Liver (tissue), 9 donors: ENCODE results near the gene BAK1. TPM values are rescaled to one million over a fixed set of nuclear protein-coding genes. Genes with fewer than 3 reads are reported as not detected.
"Not testable (repeated sequence)": the region's sequence is repeated elsewhere in the genome, so short reads cannot be mapped to it uniquely, and the experiment has no call there.

ENCODE experiments used
- DNase-seq: peaks from one replicate; pipeline ENCODE4 v3.0.0-alpha.2; 2017; ENCODE audit warnings: low spot score
- H3K27ac ChIP-seq, 2 donors: one replicate each; pipeline ENCODE4 v1.7.0; 2013; ENCODE audit warnings: inconsistent platforms in 2 of 2, low read length in 2 of 2, control low read depth in 1 of 2, low read depth in 1 of 2, mild to moderate bottlenecking in 1 of 2
- H3K27me3 ChIP-seq, 4 donors: one replicate each; pipeline versions ENCODE4 v1.6.1 to v1.7.0; 2013; ENCODE audit warnings: low read length in 3 of 4, inconsistent platforms in 1 of 4, mild to moderate bottlenecking in 1 of 4, moderate library complexity in 1 of 4; ENCODE audit not compliant: control insufficient read depth in 4 of 4, insufficient read depth in 4 of 4
- H3K36me3 ChIP-seq, 4 donors: one replicate each; pipeline versions ENCODE4 v1.6.1 to v1.7.0; 2013; ENCODE audit warnings: low read length in 3 of 4, mild to moderate bottlenecking in 3 of 4, low read depth in 1 of 4, moderate library complexity in 1 of 4; ENCODE audit not compliant: control insufficient read depth in 4 of 4, insufficient read depth in 3 of 4
- H3K4me1 ChIP-seq, 4 donors: one replicate each; pipeline versions ENCODE4 v1.6.1 to v1.7.0; 2013; ENCODE audit warnings: low read length in 3 of 4, mild to moderate bottlenecking in 3 of 4, moderate library complexity in 1 of 4; ENCODE audit not compliant: control insufficient read depth in 4 of 4, insufficient read depth in 4 of 4
- H3K4me3 ChIP-seq, 3 donors: one replicate each; pipeline versions ENCODE4 v1.6.1 to v1.7.0; 2013; ENCODE audit warnings: low read length in 3 of 3, control low read depth in 1 of 3, low read depth in 1 of 3, mild to moderate bottlenecking in 1 of 3
- H3K9ac ChIP-seq, 2 donors: one replicate each; pipeline ENCODE4 v1.7.0; 2013; ENCODE audit warnings: low read length in 2 of 2, mild to moderate bottlenecking in 2 of 2, moderate library complexity in 2 of 2, control low read depth in 1 of 2, low read depth in 1 of 2
- H3K9me3 ChIP-seq, 4 donors: one replicate each; pipeline versions ENCODE4 v1.6.1 to v1.7.0; 2013; ENCODE audit warnings: low read length in 3 of 4; ENCODE audit not compliant: control insufficient read depth in 4 of 4
- ATF3 ChIP-seq: IDR thresholded peaks from 2 replicates; pipeline ENCODE4 v1.6.1; 2016; ENCODE audit warnings: antibody characterized with exemption
- EGR1 ChIP-seq, 2 donors: IDR thresholded peaks; 2 replicates each; pipeline ENCODE4 v1.6.1; 2016 to 2018; ENCODE audit warnings: antibody characterized with exemption in 2 of 2, low read depth in 2 of 2
- FOXA1 ChIP-seq: IDR thresholded peaks from 2 replicates; pipeline ENCODE4 v1.6.1; 2016; ENCODE audit warnings: antibody characterized with exemption
- FOXA2 ChIP-seq: IDR thresholded peaks from 2 replicates; pipeline ENCODE4 v1.6.1; 2016; ENCODE audit warnings: antibody characterized with exemption
- GABPA ChIP-seq, 2 donors: IDR thresholded peaks in 1 of 2; conservative IDR thresholded peaks in 1 of 2; 2 replicates each; pipeline ENCODE4 v1.6.1; 2016; ENCODE audit warnings: antibody characterized with exemption in 2 of 2, mild to moderate bottlenecking in 1 of 2, moderate library complexity in 1 of 2
- HNF4A ChIP-seq, 2 donors: conservative IDR thresholded peaks; 2 replicates each; pipeline ENCODE4 v1.6.1; 2016; ENCODE audit warnings: antibody characterized with exemption in 2 of 2, mild to moderate bottlenecking in 2 of 2
- HNF4G ChIP-seq: IDR thresholded peaks from 2 replicates; pipeline ENCODE4 v1.6.1; 2016; ENCODE audit warnings: antibody characterized with exemption
- JUND ChIP-seq, 2 donors: IDR thresholded peaks; 2 replicates each; pipeline ENCODE4 v1.6.1; 2016; ENCODE audit warnings: antibody characterized with exemption in 2 of 2
- NR2F2 ChIP-seq: IDR thresholded peaks from 2 replicates; pipeline ENCODE4 v1.6.1; 2016; ENCODE audit warnings: antibody characterized with exemption
- RAD21 ChIP-seq, 2 donors: IDR thresholded peaks; 2 replicates each; pipeline ENCODE4 v1.6.1; 2016; ENCODE audit warnings: antibody characterized with exemption in 2 of 2, mild to moderate bottlenecking in 2 of 2
- RXRA ChIP-seq, 2 donors: IDR thresholded peaks; 2 replicates each; pipeline ENCODE4 v1.6.1; 2017 to 2018; ENCODE audit warnings: antibody characterized with exemption in 2 of 2, mild to moderate bottlenecking in 1 of 2
- SP1 ChIP-seq: IDR thresholded peaks from 2 replicates; pipeline ENCODE4 v1.6.1; 2018; ENCODE audit warnings: antibody characterized with exemption, mild to moderate bottlenecking
- TAF1 ChIP-seq: conservative IDR thresholded peaks from 2 replicates; pipeline ENCODE4 v1.6.1; 2016; ENCODE audit warnings: antibody characterized with exemption, mild to moderate bottlenecking
- YY1 ChIP-seq: IDR thresholded peaks from 2 replicates; pipeline ENCODE4 v1.6.1; 2016; ENCODE audit warnings: antibody characterized with exemption, mild to moderate bottlenecking
- WGBS: extraction: QIAGEN DNeasy Blood & Tissue Kit; methylation state at CpG from one replicate; pipeline ENCODE4 v1.1.7; 2013; 5-methylcytosine and 5-hydroxymethylcytosine counted together
- polyA plus RNA-seq, 2 donors: library from polyadenylated mRNA; stranded (reverse) in 1 of 2; unstranded in 1 of 2; fragments of 200-250 nt in 1 of 2; fragments of >200 nt in 1 of 2; fragmentation: Nextera tagmentation in 1 of 2; extraction: Ambion mirVana in 1 of 2; gene quantifications; one replicate each; pipeline versions ENCODE4 v1.2.1 to v1.2.3, GENCODE V29; 2013 to 2015
- total RNA-seq, 2 donors: library from RNA; depleted of rRNA; stranded (reverse); fragments of >200 nt; gene quantifications; one replicate each; pipeline ENCODE4 v1.2.3, GENCODE V29; 2014
- TF ChIP-seq, protein P1 (sequence below): IDR thresholded peaks from 2 replicates; pipeline ENCODE4 v1.6.1; 2016; ENCODE audit warnings: antibody characterized with exemption
- TF ChIP-seq, protein P2 (sequence below): fragments of 150-350 bp; IDR thresholded peaks from 2 replicates; pipeline ENCODE4 v1.5.1; 2017; ENCODE audit warnings: improper control_type of control experiment, low read depth, low read length; ENCODE audit not compliant: missing input control
- TF ChIP-seq, protein P3 (sequence below): IDR thresholded peaks from 2 replicates; pipeline ENCODE4 v1.6.1; 2016; ENCODE audit warnings: antibody characterized with exemption
- TF ChIP-seq, protein P4 (sequence below): IDR thresholded peaks from 2 replicates; pipeline ENCODE4 v1.6.1; 2016; ENCODE audit warnings: antibody characterized with exemption, mild to moderate bottlenecking
- donor health status: healthy.
- donor health status: healthy.
- donor health status: healthy.
- donor health status: healthy.
- donor health status: healthy.

Gene BAK1
- total and polyA plus RNA-seq, 4 donors = 2.4 to 8.7 (median 5.3) TPM

- H3K27ac ChIP-seq = no peak overlapping the region
Measured at GRCh38 chr6:33558801-33559200, 21.3 kb downstream of the BAK1 start.

GRCh38 chr6:33557376-33557775 is 22.7 kb downstream of the BAK1 start:
- H3K27me3 ChIP-seq = no peaks in the 10 kb centered on the region
- no peak overlapping the region for H3K27ac ChIP-seq
- no peak overlapping the region for H3K4me3 ChIP-seq
- H3K4me1 ChIP-seq = no peaks in the 10 kb centered on the region
- TF ChIP-seq TAF1 (no peak), RXRA (IDR thresholded peaks at IDR 0.05) (no peak), SP1 (no peak), GABPA (IDR thresholded peaks at IDR 0.05 in 1 of 2, conservative IDR thresholded peaks at IDR 0.05 in 1 of 2) (no peak), NR2F2 (no peak), ATF3 (no peak), JUND (IDR thresholded peaks at IDR 0.05) (no peak), HNF4G (no peak), HNF4A (conservative IDR thresholded peaks at IDR 0.05) (no peak), FOXA2 (no peak), YY1 (no peak), RAD21 (IDR thresholded peaks at IDR 0.05) (no peak), FOXA1 (no peak), EGR1 (IDR thresholded peaks at IDR 0.05; ENCODE audit: low read depth in 2 of 2) (no peak)
- TF ChIP-seq, protein P1, sequence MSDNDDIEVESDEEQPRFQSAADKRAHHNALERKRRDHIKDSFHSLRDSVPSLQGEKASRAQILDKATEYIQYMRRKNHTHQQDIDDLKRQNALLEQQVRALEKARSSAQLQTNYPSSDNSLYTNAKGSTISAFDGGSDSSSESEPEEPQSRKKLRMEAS = no peak
- TF ChIP-seq, protein P2, sequence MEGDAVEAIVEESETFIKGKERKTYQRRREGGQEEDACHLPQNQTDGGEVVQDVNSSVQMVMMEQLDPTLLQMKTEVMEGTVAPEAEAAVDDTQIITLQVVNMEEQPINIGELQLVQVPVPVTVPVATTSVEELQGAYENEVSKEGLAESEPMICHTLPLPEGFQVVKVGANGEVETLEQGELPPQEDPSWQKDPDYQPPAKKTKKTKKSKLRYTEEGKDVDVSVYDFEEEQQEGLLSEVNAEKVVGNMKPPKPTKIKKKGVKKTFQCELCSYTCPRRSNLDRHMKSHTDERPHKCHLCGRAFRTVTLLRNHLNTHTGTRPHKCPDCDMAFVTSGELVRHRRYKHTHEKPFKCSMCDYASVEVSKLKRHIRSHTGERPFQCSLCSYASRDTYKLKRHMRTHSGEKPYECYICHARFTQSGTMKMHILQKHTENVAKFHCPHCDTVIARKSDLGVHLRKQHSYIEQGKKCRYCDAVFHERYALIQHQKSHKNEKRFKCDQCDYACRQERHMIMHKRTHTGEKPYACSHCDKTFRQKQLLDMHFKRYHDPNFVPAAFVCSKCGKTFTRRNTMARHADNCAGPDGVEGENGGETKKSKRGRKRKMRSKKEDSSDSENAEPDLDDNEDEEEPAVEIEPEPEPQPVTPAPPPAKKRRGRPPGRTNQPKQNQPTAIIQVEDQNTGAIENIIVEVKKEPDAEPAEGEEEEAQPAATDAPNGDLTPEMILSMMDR = no peak
- TF ChIP-seq, protein P3, sequence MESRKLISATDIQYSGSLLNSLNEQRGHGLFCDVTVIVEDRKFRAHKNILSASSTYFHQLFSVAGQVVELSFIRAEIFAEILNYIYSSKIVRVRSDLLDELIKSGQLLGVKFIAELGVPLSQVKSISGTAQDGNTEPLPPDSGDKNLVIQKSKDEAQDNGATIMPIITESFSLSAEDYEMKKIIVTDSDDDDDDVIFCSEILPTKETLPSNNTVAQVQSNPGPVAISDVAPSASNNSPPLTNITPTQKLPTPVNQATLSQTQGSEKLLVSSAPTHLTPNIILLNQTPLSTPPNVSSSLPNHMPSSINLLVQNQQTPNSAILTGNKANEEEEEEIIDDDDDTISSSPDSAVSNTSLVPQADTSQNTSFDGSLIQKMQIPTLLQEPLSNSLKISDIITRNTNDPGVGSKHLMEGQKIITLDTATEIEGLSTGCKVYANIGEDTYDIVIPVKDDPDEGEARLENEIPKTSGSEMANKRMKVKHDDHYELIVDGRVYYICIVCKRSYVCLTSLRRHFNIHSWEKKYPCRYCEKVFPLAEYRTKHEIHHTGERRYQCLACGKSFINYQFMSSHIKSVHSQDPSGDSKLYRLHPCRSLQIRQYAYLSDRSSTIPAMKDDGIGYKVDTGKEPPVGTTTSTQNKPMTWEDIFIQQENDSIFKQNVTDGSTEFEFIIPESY = no peak
- TF ChIP-seq, protein P4, sequence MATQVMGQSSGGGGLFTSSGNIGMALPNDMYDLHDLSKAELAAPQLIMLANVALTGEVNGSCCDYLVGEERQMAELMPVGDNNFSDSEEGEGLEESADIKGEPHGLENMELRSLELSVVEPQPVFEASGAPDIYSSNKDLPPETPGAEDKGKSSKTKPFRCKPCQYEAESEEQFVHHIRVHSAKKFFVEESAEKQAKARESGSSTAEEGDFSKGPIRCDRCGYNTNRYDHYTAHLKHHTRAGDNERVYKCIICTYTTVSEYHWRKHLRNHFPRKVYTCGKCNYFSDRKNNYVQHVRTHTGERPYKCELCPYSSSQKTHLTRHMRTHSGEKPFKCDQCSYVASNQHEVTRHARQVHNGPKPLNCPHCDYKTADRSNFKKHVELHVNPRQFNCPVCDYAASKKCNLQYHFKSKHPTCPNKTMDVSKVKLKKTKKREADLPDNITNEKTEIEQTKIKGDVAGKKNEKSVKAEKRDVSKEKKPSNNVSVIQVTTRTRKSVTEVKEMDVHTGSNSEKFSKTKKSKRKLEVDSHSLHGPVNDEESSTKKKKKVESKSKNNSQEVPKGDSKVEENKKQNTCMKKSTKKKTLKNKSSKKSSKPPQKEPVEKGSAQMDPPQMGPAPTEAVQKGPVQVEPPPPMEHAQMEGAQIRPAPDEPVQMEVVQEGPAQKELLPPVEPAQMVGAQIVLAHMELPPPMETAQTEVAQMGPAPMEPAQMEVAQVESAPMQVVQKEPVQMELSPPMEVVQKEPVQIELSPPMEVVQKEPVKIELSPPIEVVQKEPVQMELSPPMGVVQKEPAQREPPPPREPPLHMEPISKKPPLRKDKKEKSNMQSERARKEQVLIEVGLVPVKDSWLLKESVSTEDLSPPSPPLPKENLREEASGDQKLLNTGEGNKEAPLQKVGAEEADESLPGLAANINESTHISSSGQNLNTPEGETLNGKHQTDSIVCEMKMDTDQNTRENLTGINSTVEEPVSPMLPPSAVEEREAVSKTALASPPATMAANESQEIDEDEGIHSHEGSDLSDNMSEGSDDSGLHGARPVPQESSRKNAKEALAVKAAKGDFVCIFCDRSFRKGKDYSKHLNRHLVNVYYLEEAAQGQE = no peak
- no peaks in the 10 kb centered on the region for H3K36me3 ChIP-seq
- DNase-seq = no peak
- no peak overlapping the region for H3K9ac ChIP-seq
- WGBS = 95% methylated on average over 4 of the region's 4 CpGs
- no peaks in the 10 kb centered on the region for H3K9me3 ChIP-seq

More at GRCh38 chr6:33558801-33559200, 21.3 kb downstream of the BAK1 start:
- Histone ChIP-seq H3K4me1 (no peaks in the 10 kb centered on the region), H3K27me3 (no peaks in the 10 kb centered on the region), H3K36me3 (no peaks in the 10 kb centered on the region), H3K9ac (no peak overlapping the region), H3K9me3 (no peaks in the 10 kb centered on the region), H3K4me3 (no peak overlapping the region)
- 95% methylated on average over 8 of the region's 8 CpGs for WGBS
- TF ChIP-seq EGR1 (IDR thresholded peaks at IDR 0.05; ENCODE audit: low read depth in 2 of 2) = no peak
- no peak for TF ChIP-seq HNF4A (conservative IDR thresholded peaks at IDR 0.05)
- TF ChIP-seq, protein P3 = no peak
- no peak for TF ChIP-seq GABPA (IDR thresholded peaks at IDR 0.05 in 1 of 2, conservative IDR thresholded peaks at IDR 0.05 in 1 of 2)
- DNase-seq = no peak

GRCh38 chr6:33552883-33553282 is 27.2 kb downstream of the BAK1 start:
- H3K27ac ChIP-seq, H3K27me3 ChIP-seq, H3K4me1 ChIP-seq, H3K36me3 ChIP-seq, H3K9me3 ChIP-seq, H3K4me3 ChIP-seq, DNase-seq, H3K9ac ChIP-seq: not testable (repeated sequence)
- 56% methylated on average over 3 of the region's 3 CpGs for WGBS
